ENCODE data around the gene KIF26A.

Gene KIF26A

DNA sequence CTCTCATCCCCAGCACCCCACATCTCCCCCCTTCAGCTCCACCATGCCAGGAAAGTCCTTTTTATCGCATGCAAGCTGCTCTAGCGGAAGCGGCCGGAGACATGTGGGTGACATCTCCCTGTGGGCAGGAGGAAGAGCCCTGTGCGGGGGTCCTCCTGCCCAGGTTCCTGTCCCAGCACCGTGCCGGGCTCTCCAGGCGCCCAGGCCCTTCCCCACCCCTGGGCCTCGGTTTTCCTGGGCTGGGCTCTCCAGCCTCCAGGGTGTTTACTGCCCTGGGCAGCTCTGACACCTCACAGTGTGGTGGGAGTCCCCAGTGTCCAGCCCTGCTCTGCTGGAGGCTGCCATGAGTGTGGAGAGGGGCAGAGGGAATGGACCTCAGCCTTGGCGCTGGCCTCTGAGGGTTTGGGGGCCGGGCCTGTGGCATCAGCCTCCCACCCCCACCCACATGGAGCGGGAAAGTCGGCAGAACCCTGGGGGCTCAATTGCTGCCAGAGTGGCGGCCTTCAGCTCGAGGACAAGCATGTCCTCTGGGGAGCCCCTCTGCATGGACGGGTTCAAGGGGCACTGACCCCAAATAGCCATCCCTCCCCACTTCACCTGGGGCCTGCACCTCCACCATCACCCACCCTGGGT is 36.0 kb upstream of the KIF26A start:
- H3K9me3 ChIP-seq (ENCODE audit: control insufficient read depth in 5 of 5, low read length in 5 of 5), result no peaks in the 10 kb centered on the region
- no peaks in the 10 kb centered on the region for H3K4me1 ChIP-seq (ENCODE audit: control insufficient read depth in 5 of 5, insufficient read depth in 5 of 5, low read length in 5 of 5)
- H3K9ac ChIP-seq (ENCODE audit: low read length in 5 of 5), result no peak overlapping the region
- no peaks in the 10 kb centered on the region for H3K36me3 ChIP-seq (ENCODE audit: control insufficient read depth in 5 of 5, insufficient read depth in 5 of 5, low read length in 5 of 5)
- no peak overlapping the region for H3K4me3 ChIP-seq (ENCODE audit: low read depth in 1 of 5, low read length in 5 of 5)
- no peak overlapping the region for H3K27ac ChIP-seq (ENCODE audit: low read depth, low read length)
- peaks cover 5 to 25% (median 16%) of the 10 kb centered on the region in 5 donors for H3K27me3 ChIP-seq (ENCODE audit: control insufficient read depth in 5 of 5, insufficient read depth in 4 of 5, low read length in 5 of 5)

DNA sequence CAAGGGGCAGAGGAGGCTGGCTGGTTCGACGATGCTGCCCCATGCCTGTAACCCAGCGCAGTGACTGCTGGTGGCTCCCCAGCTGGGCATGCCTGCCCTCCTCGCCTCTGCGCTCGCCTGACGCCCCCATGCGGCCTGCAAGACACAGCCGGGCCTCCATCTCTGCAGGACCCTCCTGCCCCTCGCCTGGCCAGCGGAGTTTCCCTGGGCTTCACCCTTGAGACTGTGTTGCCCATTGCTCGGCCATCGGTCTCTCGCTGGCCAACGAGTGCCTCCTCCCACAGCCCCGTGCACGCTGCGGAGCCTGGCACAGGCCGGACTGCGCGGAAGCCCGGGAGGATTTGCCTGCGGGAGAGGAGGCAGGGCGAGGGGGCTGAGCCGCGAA is 35.3 kb upstream of the KIF26A start:
- Histone ChIP-seq H3K27ac (ENCODE audit: low read depth, low read length) (no peak overlapping the region), H3K27me3 (ENCODE audit: control insufficient read depth in 5 of 5, insufficient read depth in 4 of 5, low read length in 5 of 5) (peaks cover 5 to 25% (median 19%) of the 10 kb centered on the region in 5 donors), H3K4me3 (ENCODE audit: low read depth in 1 of 5, low read length in 5 of 5) (no peak overlapping the region), H3K9me3 (ENCODE audit: control insufficient read depth in 5 of 5, low read length in 5 of 5) (no peaks in the 10 kb centered on the region), H3K4me1 (ENCODE audit: control insufficient read depth in 5 of 5, insufficient read depth in 5 of 5, low read length in 5 of 5) (no peaks in the 10 kb centered on the region), H3K36me3 (ENCODE audit: control insufficient read depth in 5 of 5, insufficient read depth in 5 of 5, low read length in 5 of 5) (no peaks in the 10 kb centered on the region), H3K9ac (ENCODE audit: low read length in 5 of 5) (no peak overlapping the region)

DNA sequence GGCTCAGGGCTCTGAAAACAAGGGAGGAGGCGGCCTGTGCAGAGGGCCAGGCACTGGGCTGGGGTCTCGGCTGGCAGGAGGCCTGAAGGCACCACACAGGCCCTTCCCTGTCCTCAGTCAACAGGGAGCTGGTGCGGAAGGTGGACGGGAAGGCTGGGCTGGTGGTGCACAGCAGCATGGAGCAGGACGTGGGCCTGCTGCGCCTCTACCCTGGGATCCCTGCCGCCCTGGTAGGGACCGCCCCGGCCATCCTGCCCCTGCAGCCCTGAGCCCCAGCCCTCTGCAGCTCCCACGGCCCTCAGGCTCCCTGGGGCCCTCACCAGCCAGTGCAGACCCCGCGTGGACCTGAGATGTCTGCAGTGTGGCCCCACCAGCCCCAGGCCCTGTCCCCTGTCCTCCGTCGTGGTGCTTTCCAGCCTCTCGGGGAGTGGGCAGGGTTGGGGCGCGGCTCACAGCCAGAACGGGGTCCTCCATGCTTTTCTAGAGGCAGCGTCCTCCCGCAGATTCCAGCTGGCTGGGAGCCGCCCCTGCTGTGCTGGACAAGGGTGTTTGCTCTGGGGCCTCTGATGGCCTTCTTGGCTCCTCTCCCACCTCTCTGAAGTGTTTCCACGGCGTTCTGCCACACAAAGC is 34.8 kb upstream of the KIF26A start:
- H3K4me1 ChIP-seq (ENCODE audit: control insufficient read depth in 5 of 5, insufficient read depth in 5 of 5, low read length in 5 of 5), result no peaks in the 10 kb centered on the region
- no peak overlapping the region for H3K4me3 ChIP-seq (ENCODE audit: low read depth in 1 of 5, low read length in 5 of 5)
- no peaks in the 10 kb centered on the region for H3K36me3 ChIP-seq (ENCODE audit: control insufficient read depth in 5 of 5, insufficient read depth in 5 of 5, low read length in 5 of 5)
- H3K9ac ChIP-seq (ENCODE audit: low read length in 5 of 5), result no peak overlapping the region
- no peaks in the 10 kb centered on the region for H3K9me3 ChIP-seq (ENCODE audit: control insufficient read depth in 5 of 5, low read length in 5 of 5)
- no peak overlapping the region for H3K27ac ChIP-seq (ENCODE audit: low read depth, low read length)
- peaks cover 6 to 25% (median 19%) of the 10 kb centered on the region in 5 donors for H3K27me3 ChIP-seq (ENCODE audit: control insufficient read depth in 5 of 5, insufficient read depth in 4 of 5, low read length in 5 of 5)

DNA sequence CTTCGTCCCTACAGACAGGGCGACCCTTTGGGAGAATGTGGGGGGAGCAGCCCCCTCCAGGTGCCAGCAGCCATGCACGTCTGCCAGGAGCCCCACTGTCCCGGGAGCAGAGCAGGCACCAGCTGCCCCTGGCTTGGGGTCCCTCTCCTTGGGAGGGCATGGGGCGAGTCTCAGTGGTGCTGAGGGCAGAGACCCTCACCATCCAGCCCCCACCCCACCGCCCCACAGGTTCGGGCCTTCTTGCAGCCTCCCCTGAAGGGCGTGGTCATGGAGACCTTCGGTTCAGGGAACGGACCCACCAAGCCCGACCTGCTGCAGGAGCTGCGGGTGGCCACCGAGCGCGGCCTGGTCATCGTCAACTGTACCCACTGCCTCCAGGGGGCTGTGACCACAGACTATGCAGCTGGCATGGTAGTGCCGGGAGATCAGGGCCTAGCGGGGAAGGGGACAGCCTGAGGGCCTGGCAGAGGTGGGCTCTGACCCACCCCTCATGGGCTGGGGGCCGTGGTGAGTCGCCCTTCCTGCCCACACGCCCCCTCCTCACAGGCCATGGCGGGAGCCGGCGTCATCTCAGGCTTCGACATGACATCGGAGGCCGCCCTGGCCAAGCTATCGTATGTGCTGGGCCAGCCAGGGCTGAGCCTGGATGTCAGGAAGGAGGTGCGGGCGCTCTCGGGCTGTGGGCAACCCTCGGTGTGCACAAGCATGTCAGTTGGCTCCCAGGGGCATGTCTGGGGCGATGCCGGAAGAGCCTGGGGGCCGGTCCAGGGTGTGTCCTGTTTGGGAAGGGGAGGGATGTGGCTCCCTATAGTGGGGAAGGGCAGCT is 34.1 kb upstream of the KIF26A start:
- no peak overlapping the region for H3K4me3 ChIP-seq (ENCODE audit: low read depth in 1 of 5, low read length in 5 of 5)
- H3K9me3 ChIP-seq (ENCODE audit: control insufficient read depth in 5 of 5, low read length in 5 of 5), result no peaks in the 10 kb centered on the region
- no peaks in the 10 kb centered on the region for H3K36me3 ChIP-seq (ENCODE audit: control insufficient read depth in 5 of 5, insufficient read depth in 5 of 5, low read length in 5 of 5)
- no peak overlapping the region for H3K27ac ChIP-seq (ENCODE audit: low read depth, low read length)
- peaks cover 8 to 28% (median 17%) of the 10 kb centered on the region in 5 donors for H3K27me3 ChIP-seq (ENCODE audit: control insufficient read depth in 5 of 5, insufficient read depth in 4 of 5, low read length in 5 of 5)
- no peaks in the 10 kb centered on the region for H3K4me1 ChIP-seq (ENCODE audit: control insufficient read depth in 5 of 5, insufficient read depth in 5 of 5, low read length in 5 of 5)
- H3K9ac ChIP-seq (ENCODE audit: low read length in 5 of 5), result no peak overlapping the region

DNA sequence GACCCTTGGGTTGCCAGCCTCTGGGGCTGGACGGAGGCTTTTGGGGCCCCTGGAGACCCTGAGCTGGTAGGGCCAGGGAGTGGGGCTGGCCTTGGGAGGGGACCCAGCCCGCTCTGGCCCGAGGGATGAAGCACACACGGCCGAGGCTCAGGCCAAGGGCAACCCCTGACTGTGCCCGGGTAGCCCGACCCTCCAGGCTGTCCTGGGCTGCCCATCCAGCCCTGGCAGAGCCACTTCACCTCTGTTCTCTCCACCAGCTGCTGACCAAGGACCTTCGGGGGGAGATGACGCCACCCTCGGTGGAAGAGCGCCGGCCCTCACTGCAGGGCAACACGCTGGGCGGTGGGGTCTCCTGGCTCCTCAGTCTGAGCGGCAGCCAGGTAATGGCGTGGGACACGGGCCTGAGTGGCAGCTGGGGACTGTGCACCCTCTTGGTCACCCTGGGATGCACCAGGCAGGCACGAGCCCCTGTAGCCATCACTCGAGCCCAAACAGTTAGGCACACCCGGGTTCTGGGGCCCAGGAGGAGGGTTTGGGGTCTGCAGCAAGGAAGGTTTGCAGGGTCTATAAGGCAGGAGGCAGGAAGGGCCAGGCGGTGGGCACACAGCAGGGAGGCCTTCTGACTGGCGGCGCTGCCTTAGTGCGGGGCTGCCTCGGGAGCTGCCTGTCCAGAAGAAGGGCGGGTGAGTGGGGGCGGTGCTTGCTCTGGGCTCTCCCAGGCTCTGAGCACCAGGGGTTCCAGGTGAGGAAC is 33.1 kb upstream of the KIF26A start:
- Histone ChIP-seq H3K27me3 (ENCODE audit: control insufficient read depth in 5 of 5, insufficient read depth in 4 of 5, low read length in 5 of 5) (peaks cover 6 to 28% (median 14%) of the 10 kb centered on the region in 5 donors), H3K4me1 (ENCODE audit: control insufficient read depth in 5 of 5, insufficient read depth in 5 of 5, low read length in 5 of 5) (no peaks in the 10 kb centered on the region), H3K4me3 (ENCODE audit: low read depth in 1 of 5, low read length in 5 of 5) (no peak overlapping the region)

DNA sequence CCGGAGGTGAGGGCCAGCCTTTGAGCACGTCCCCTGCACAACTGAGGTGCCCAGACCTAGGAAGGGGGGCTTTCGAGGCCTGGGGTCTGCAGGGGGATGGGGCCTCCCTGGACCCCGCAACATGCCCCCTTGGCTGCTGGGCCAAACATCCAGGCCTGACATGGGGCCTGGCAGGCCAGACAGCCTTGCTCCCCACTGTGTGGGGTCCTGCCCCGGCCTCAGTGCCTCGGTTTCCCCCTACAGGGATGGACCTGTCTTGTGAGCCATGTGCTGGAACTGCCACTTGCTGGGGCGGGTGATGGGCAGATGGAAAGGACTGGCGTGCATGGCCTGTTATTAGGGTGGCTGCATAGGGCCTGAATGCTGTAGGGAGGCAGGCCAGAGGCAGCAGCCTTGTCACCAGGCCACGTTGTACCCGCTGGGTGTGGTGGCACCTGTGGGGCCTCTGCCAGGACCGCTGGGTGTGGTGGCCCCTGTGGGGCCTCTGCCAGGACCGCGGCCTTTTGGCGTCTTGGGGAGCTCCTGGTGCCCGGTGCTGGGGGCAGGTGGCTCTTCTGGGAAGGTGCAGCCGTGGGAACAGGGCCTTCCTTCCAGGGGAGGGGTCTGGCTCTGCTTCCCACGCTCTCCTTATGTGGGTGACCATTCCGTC is 32.4 kb upstream of the KIF26A start:
- Histone ChIP-seq H3K27ac (ENCODE audit: low read depth, low read length) (no peak overlapping the region), H3K9ac (ENCODE audit: low read length in 5 of 5) (no peak overlapping the region), H3K36me3 (ENCODE audit: control insufficient read depth in 5 of 5, insufficient read depth in 5 of 5, low read length in 5 of 5) (no peaks in the 10 kb centered on the region), H3K27me3 (ENCODE audit: control insufficient read depth in 5 of 5, insufficient read depth in 4 of 5, low read length in 5 of 5) (peaks cover 11 to 27% (median 17%) of the 10 kb centered on the region in 5 donors), H3K4me1 (ENCODE audit: control insufficient read depth in 5 of 5, insufficient read depth in 5 of 5, low read length in 5 of 5) (no peaks in the 10 kb centered on the region), H3K9me3 (ENCODE audit: control insufficient read depth in 5 of 5, low read length in 5 of 5) (no peaks in the 10 kb centered on the region), H3K4me3 (ENCODE audit: low read depth in 1 of 5, low read length in 5 of 5) (no peak overlapping the region)

More for the DNA sequence above, 33.1 kb upstream of the KIF26A start:
- Histone ChIP-seq H3K9ac (ENCODE audit: low read length in 5 of 5) (no peak overlapping the region), H3K36me3 (ENCODE audit: control insufficient read depth in 5 of 5, insufficient read depth in 5 of 5, low read length in 5 of 5) (no peaks in the 10 kb centered on the region), H3K27ac (ENCODE audit: low read depth, low read length) (no peak overlapping the region), H3K9me3 (ENCODE audit: control insufficient read depth in 5 of 5, low read length in 5 of 5) (no peaks in the 10 kb centered on the region)

DNA sequence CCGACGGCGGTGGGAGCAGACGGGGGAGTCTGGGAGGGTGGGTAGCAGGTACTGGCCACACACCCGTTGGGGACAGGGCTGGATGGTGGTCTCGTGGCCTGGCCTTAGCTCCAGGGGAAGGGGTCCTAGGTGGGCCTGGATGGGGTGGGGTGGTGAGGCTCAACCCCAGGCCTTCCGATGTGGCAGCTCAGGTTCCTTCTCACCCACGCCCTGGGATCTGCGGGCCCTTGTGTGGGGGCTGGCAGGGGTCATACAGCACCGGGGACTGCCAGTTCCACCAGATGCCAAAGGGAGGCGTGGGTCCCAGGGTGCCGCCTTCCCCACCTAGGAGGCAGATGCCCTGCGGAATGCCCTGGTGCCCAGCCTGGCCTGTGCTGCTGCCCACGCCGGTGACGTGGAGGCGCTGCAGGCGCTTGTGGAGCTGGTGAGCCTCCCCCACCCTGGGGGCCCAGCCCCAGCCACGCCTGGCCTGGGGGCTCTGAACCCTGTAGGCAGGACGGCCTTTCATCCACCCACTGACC is 31.9 kb upstream of the KIF26A start:
- Histone ChIP-seq H3K4me3 (ENCODE audit: low read depth in 1 of 5, low read length in 5 of 5) (no peak overlapping the region), H3K4me1 (ENCODE audit: control insufficient read depth in 5 of 5, insufficient read depth in 5 of 5, low read length in 5 of 5) (no peaks in the 10 kb centered on the region), H3K9me3 (ENCODE audit: control insufficient read depth in 5 of 5, low read length in 5 of 5) (no peaks in the 10 kb centered on the region), H3K27ac (ENCODE audit: low read depth, low read length) (no peak overlapping the region), H3K27me3 (ENCODE audit: control insufficient read depth in 5 of 5, insufficient read depth in 4 of 5, low read length in 5 of 5) (peaks cover 11 to 31% (median 17%) of the 10 kb centered on the region in 5 donors), H3K36me3 (ENCODE audit: control insufficient read depth in 5 of 5, insufficient read depth in 5 of 5, low read length in 5 of 5) (no peaks in the 10 kb centered on the region), H3K9ac (ENCODE audit: low read length in 5 of 5) (no peak overlapping the region)

DNA sequence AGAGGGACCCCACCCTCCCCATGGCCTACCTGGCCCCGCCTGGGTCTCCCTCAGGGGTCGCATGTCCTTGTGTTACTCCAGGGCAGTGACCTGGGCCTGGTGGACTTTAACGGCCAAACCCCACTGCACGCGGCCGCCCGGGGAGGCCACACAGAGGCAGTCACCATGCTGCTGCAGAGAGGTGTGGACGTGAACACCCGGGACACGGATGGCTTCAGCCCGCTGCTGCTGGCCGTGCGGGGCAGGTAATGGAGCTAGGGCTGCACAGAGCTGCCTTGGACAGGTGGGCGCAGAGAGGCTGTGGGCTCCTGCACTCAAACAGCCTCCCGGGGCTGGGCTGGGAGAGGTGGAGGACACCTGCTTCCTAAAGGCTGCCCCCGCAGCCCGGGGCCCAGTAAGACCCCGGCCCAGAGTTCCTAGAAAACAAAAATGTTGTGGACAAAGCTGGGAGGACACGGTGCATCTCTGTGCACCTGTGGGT is 31.2 kb upstream of the KIF26A start:
- Histone ChIP-seq H3K4me3 (ENCODE audit: low read depth in 1 of 5, low read length in 5 of 5) (no peak overlapping the region), H3K27me3 (ENCODE audit: control insufficient read depth in 5 of 5, insufficient read depth in 4 of 5, low read length in 5 of 5) (peaks cover 12 to 31% (median 16%) of the 10 kb centered on the region in 5 donors), H3K4me1 (ENCODE audit: control insufficient read depth in 5 of 5, insufficient read depth in 5 of 5, low read length in 5 of 5) (no peaks in the 10 kb centered on the region), H3K36me3 (ENCODE audit: control insufficient read depth in 5 of 5, insufficient read depth in 5 of 5, low read length in 5 of 5) (no peaks in the 10 kb centered on the region), H3K9me3 (ENCODE audit: control insufficient read depth in 5 of 5, low read length in 5 of 5) (no peaks in the 10 kb centered on the region), H3K9ac (ENCODE audit: low read length in 5 of 5) (no peak overlapping the region), H3K27ac (ENCODE audit: low read depth, low read length) (no peak overlapping the region)
